SH-SY5Y (cell line): ENCODE data around the gene PSMC1.

Source experiments
- GATA2 ChIP-seq: IDR thresholded peaks from 2 replicates; pipeline ENCODE4 v1.6.1; 2011; ENCODE audit warnings: mild to moderate bottlenecking, low read depth, low read length
- GATA3 ChIP-seq: IDR thresholded peaks from 2 replicates; pipeline ENCODE4 v1.6.1; 2011; ENCODE audit warnings: low read depth, mild to moderate bottlenecking, low read length, moderate library complexity

- TF ChIP-seq GATA2 (no peak), GATA3 (no peak)
Observed at GRCh38 chr14:90281756-90282155, 25.4 kb downstream of the PSMC1 start.
